HepG2 (cell line): ENCODE data around the gene TMEM240. TPM values are rescaled to one million over a fixed set of nuclear protein-coding genes. Genes with fewer than 3 reads are reported as not detected.

Experiments
- AGO2 ChIP-seq: fragments of 200-400 bp; formaldehyde crosslinking; optimal IDR thresholded peaks from 2 replicates; pipeline ENCODE3; 2017; ENCODE audit warnings: mild to moderate bottlenecking, low read depth, low read length, moderate library complexity
- CREM ChIP-seq, 2 experiments: sonication (generic) in 1 of 2; formaldehyde crosslinking in 1 of 2; IDR thresholded peaks; 2 replicates each; pipeline versions ENCODE4 v1.4.0 to v1.6.1; 2016 to 2020; ENCODE audit warnings: antibody characterized with exemption in 1 of 2, mild to moderate bottlenecking in 1 of 2, missing genetic modification reagents in 1 of 2
- GTF2F1 ChIP-seq: fragments of 150-350 bp; IDR thresholded peaks from 2 replicates; pipeline ENCODE4 v1.6.1; 2014; ENCODE audit warnings: low read length
- HMGXB4 ChIP-seq, 2 experiments: sonication (generic) in 1 of 2; formaldehyde crosslinking in 1 of 2; IDR thresholded peaks; 2 replicates each; pipeline versions ENCODE4 v1.4.0 to v1.6.1; 2018 to 2020; ENCODE audit warnings: missing genetic modification reagents in 2 of 2, borderline replicate concordance in 1 of 2, low read depth in 1 of 2, mild to moderate bottlenecking in 1 of 2, missing biosample characterization in 1 of 2
- KDM2A ChIP-seq: sonication (generic); formaldehyde crosslinking; IDR thresholded peaks from 2 replicates; pipeline ENCODE4 v1.4.0; 2020; ENCODE audit warnings: low read depth, missing genetic modification reagents, borderline replicate concordance
- KLF11 ChIP-seq: IDR thresholded peaks from 2 replicates; pipeline ENCODE4 v1.6.1; 2016; ENCODE audit warnings: missing compliant biosample characterization
- KMT2A ChIP-seq: sonication (generic); formaldehyde crosslinking; IDR thresholded peaks from 2 replicates; pipeline ENCODE4 v1.4.0; 2020; ENCODE audit warnings: missing genetic modification reagents
- MAFF ChIP-seq: IDR thresholded peaks from 2 replicates; pipeline ENCODE4 v1.6.1; 2011; ENCODE audit warnings: low read depth, low read length, improper control_type of control experiment
- MXI1 ChIP-seq: IDR thresholded peaks from 3 replicates; pipeline ENCODE4 v1.6.1; 2012; ENCODE audit warnings: low read depth, low read length, inconsistent platforms, borderline replicate concordance
- NFIB ChIP-seq: sonication (generic); formaldehyde crosslinking; IDR thresholded peaks from 2 replicates; pipeline ENCODE4 v1.9.0; 2021; ENCODE audit warnings: missing genetic modification reagents, mild to moderate bottlenecking, borderline replicate concordance
- PRPF4 ChIP-seq: fragments of 200-400 bp; formaldehyde crosslinking; IDR thresholded peaks from 2 replicates; pipeline ENCODE4 v1.6.1; 2016; ENCODE audit warnings: low read length, low read depth; ENCODE audit not compliant: poor library complexity, severe bottlenecking
- SALL1 ChIP-seq: sonication (generic); formaldehyde crosslinking; IDR thresholded peaks from 2 replicates; pipeline ENCODE4 v1.8.0; 2022; ENCODE audit warnings: mild to moderate bottlenecking, missing genetic modification reagents
- SIX4 ChIP-seq: sonication (generic); formaldehyde crosslinking; IDR thresholded peaks from 2 replicates; pipeline ENCODE4 v1.4.0; 2020; ENCODE audit warnings: missing genetic modification reagents
- SUZ12 ChIP-seq: fragments of 150-350 bp; IDR thresholded peaks from 2 replicates; pipeline ENCODE4 v1.6.1; 2014; ENCODE audit warnings: low read depth, low read length
- TAF1 ChIP-seq: sonication (generic); formaldehyde crosslinking; IDR thresholded peaks from 2 replicates; pipeline ENCODE4 v1.4.0; 2020; ENCODE audit warnings: missing genetic modification reagents
- U2AF2 ChIP-seq: fragments of 200-400 bp; formaldehyde crosslinking; IDR thresholded peaks from 2 replicates; pipeline ENCODE4 v1.6.1; 2017; ENCODE audit warnings: low read depth, mild to moderate bottlenecking, low read length
- ZBTB38 ChIP-seq: sonication (generic); formaldehyde crosslinking; IDR thresholded peaks from 2 replicates; pipeline ENCODE4 v1.5.1; 2020; ENCODE audit warnings: mild to moderate bottlenecking, missing genetic modification reagents
- ZBTB7A ChIP-seq: sonication (generic); formaldehyde crosslinking; IDR thresholded peaks from 2 replicates; pipeline ENCODE4 v1.8.0; 2022; ENCODE audit warnings: mild to moderate bottlenecking, missing genetic modification reagents
- ZFY ChIP-seq: sonication (generic); formaldehyde crosslinking; IDR thresholded peaks from 2 replicates; pipeline ENCODE4 v1.4.0; 2020; ENCODE audit warnings: missing genetic modification reagents
- ZNF124 ChIP-seq: sonication (generic); formaldehyde crosslinking; IDR thresholded peaks from 2 replicates; pipeline ENCODE4 v1.4.0; 2020; ENCODE audit warnings: missing genetic modification reagents
- ZNF142 ChIP-seq: sonication (generic); formaldehyde crosslinking; IDR thresholded peaks from 2 replicates; pipeline ENCODE4 v1.4.0; 2020; ENCODE audit warnings: missing genetic modification reagents
- ZNF343 ChIP-seq: sonication (generic); formaldehyde crosslinking; IDR thresholded peaks from 2 replicates; pipeline ENCODE4 v1.4.0; 2020; ENCODE audit warnings: mild to moderate bottlenecking, missing genetic modification reagents
- ZNF564 ChIP-seq: sonication (generic); formaldehyde crosslinking; IDR thresholded peaks from 2 replicates; pipeline ENCODE4 v1.8.1; 2023; ENCODE audit warnings: mild to moderate bottlenecking, missing genetic modification reagents
- ZNF678 ChIP-seq: sonication (generic); formaldehyde crosslinking; IDR thresholded peaks from 2 replicates; pipeline ENCODE4 v1.4.0; 2020; ENCODE audit warnings: mild to moderate bottlenecking, missing genetic modification reagents
- polyA plus RNA-seq, 8 experiments: library from polyadenylated mRNA; depleted of rRNA in 3 of 8; stranded (reverse) in 7 of 8; unstranded in 1 of 8; fragments of >200 nt; fragmentation: Illumina TruSeq in 4 of 8; extraction: Trizol in 4 of 8; gene quantifications; 2 replicates each; pipeline versions ENCODE4 v1.2.1 to v1.2.3, GENCODE V29; 2011 to 2016; ENCODE audit warnings: low read depth in 4 of 8, missing spikeins in 1 of 8, mixed read lengths in 1 of 8; ENCODE audit not compliant: insufficient read depth in 1 of 8
- total RNA-seq, 5 experiments: library from RNA; depleted of rRNA; stranded (reverse); fragments of >200 nt; fragmentation: Illumina TruSeq; extraction: Trizol; gene quantifications; 2 replicates each; pipeline ENCODE4 v1.2.3, GENCODE V29; 2016; ENCODE audit warnings: low read depth in 1 of 5

Gene TMEM240
- total and polyA plus RNA-seq, 2 of the 13 experiments (the other 11 are each of a cell fraction or from before 2014, with no cell fraction given) = 0.17 TPM; not detected in 1

GRCh38 chr1:1511533-1512285 is 28.7 kb downstream of the TMEM240 start, which contains the start of gene ATAD3A (continued):
- TF ChIP-seq GTF2F1 (no peak), SUZ12 (no peak), KDM2A (peak; percentile 93), MAFF (no peak), ZBTB7A (CRISPR knock-in tag) (peak; percentile 68; the same call in 1 of the 2 replicates), SIX4 (CRISPR knock-in tag) (no peak), KMT2A (CRISPR knock-in tag) (peak; percentile 86), PRPF4 (no peak), ZNF142 (peak; percentile 63; the same call in 1 of the 2 replicates), SALL1 (CRISPR knock-in tag) (peak; percentile 85), ZFY (peak; percentile 60; the same call in 1 of the 2 replicates), ZNF124 (CRISPR knock-in tag) (peak; percentile 64; the same call in 1 of the 2 replicates), ZNF343 (CRISPR knock-in tag) (no peak; the same call in 1 of the 2 replicates), MXI1 (peak; percentile 80), AGO2 (peak; percentile 56), CREM (IDR thresholded peaks at IDR 0.05) (peak; percentile 95), CREM (CRISPR knock-in tag; IDR thresholded peaks at IDR 0.05) (peak; percentile 73; the same call in 1 of the 2 replicates), KLF11 (CRISPR knock-in tag) (no peak), NFIB (no peak), ZBTB38 (peak; percentile 78), U2AF2 (no peak), HMGXB4 (CRISPR knock-in tag; IDR thresholded peaks at IDR 0.05; ENCODE audit: borderline replicate concordance in 1 of 2, low read depth in 1 of 2) (peak; percentile 80 to 89; a peak in 3 of 4 replicates), ZNF678 (CRISPR knock-in tag) (no peak), ZNF564 (CRISPR knock-in tag) (no peak), TAF1 (CRISPR knock-in tag) (peak; percentile 68)
